AG10803 (cell line): Measurements from ENCODE around the gene NUB1.

Experiments used
- DNase-seq: peaks from one replicate; pipeline ENCODE4 v3.0.0; 2010; ENCODE audit warnings: low read depth
- H3K4me3 ChIP-seq: 2 replicates; pipeline ENCODE4 v1.5.1; 2011; ENCODE audit warnings: mild to moderate bottlenecking, low read length, control low read depth
- TF ChIP-seq, protein P1 (sequence below): conservative IDR thresholded peaks from 2 replicates; pipeline ENCODE4 v1.5.1; 2011; ENCODE audit warnings: mild to moderate bottlenecking, low read length, control low read depth, inconsistent platforms

NUB1 gene

DNA sequence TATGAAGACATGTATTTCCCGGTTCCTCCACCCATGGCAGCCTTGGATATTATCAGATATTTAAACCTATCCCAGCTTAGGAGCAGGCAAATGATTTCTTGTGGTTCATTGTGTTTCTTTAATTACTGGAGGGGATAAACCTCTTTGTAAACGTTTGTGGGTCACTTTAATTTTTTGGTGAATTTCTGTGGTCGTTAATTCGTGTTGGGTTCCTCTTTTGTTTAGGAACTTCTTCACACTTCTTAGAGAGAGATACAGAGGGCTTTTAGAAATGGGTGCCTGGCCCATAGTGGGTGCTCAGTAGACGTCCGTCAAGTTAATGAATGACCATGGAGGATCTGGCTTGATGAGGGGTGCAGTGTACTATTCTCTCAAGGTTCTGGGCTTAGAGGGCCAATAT is 27.2 kb upstream of the NUB1 start:
- no peak for DNase-seq
- TF ChIP-seq, protein P1, sequence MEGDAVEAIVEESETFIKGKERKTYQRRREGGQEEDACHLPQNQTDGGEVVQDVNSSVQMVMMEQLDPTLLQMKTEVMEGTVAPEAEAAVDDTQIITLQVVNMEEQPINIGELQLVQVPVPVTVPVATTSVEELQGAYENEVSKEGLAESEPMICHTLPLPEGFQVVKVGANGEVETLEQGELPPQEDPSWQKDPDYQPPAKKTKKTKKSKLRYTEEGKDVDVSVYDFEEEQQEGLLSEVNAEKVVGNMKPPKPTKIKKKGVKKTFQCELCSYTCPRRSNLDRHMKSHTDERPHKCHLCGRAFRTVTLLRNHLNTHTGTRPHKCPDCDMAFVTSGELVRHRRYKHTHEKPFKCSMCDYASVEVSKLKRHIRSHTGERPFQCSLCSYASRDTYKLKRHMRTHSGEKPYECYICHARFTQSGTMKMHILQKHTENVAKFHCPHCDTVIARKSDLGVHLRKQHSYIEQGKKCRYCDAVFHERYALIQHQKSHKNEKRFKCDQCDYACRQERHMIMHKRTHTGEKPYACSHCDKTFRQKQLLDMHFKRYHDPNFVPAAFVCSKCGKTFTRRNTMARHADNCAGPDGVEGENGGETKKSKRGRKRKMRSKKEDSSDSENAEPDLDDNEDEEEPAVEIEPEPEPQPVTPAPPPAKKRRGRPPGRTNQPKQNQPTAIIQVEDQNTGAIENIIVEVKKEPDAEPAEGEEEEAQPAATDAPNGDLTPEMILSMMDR, result no peak
- H3K4me3 ChIP-seq, result no peak overlapping the region

- H3K4me3 ChIP-seq, result no peak overlapping the region
- peak; percentile 53 for DNase-seq
- TF ChIP-seq, protein P1, result peak; percentile 86
These were observed 26.5 kb upstream of the NUB1 start for GRCh38 chr7:151315038-151315655.

DNA sequence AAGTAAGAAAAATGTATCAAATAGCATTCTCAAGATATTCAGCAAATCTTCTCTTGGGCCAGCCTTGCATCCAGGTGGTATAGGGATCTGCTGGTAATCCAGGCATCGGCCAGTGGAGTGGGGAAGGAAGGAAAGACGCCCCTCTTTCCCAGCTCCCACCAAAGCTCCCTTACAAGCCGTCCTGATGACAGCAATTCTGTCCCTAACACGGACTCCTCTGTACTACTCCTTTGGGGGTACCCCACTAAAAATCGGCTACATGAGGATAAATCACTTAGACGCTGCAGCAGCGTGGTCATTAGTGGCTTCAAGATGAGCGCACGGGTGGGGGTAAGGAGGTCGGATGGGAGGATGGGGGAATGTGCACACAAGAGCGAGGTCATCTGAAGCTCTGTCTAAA is 24.7 kb upstream of the NUB1 start:
- no peak overlapping the region for H3K4me3 ChIP-seq
- TF ChIP-seq, protein P1, result no peak
- no peak for DNase-seq

GRCh38 chr7:151317936-151318335 is 23.7 kb upstream of the NUB1 start:
- TF ChIP-seq, protein P1, result no peak
- DNase-seq, result no peak
- no peak overlapping the region for H3K4me3 ChIP-seq

DNA sequence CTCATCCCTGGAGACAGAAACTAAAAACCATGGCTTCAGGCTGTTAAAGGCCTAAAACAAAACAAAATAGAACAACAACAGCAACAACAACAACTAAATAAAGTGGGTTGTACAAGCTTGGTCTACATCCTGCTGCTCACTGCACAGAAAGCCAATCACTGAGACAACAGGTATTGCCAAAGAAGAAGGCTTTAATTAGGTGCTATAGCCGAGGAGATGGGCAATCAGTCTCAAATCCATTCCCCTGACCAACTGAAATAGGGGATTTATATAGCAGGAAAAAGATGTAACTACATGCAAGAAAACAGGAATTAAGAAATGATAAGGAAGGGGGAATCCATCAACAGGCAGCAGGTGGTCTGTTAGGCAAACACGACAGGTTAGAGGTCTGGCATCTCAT is 22.4 kb upstream of the NUB1 start:
- no peak overlapping the region for H3K4me3 ChIP-seq
- TF ChIP-seq, protein P1, result no peak
- no peak for DNase-seq

DNA sequence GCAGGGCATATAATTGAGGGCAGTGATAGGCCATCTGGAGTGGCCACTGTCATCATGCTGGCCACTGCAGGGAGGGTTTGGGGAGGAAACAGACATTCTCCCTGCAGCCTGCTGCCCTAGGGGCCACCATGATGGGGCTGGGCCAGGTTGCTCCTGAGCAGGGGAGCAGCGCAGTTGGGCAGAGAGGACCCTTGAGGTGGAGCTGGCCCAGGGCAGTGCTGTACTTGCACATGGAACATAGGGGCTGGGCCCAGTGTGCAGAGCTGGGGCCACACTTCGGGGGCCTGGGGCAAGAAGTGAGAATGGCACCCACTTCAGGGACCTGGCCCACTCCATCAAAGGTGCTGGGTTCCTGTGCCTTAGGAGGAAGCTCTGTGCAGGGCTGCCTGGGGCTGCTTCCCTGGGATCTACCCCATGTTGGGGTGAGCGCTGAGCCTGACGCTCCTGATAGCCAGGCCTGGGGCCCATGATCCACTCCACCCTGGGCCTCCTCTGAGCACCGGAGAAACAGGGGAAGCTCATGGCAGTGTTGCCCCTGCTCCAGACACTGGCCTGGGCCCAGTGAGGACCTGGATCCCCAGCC is 21.3 kb upstream of the NUB1 start:
- DNase-seq, result no peak
- TF ChIP-seq, protein P1, result no peak
- H3K4me3 ChIP-seq, result no peak overlapping the region

DNA sequence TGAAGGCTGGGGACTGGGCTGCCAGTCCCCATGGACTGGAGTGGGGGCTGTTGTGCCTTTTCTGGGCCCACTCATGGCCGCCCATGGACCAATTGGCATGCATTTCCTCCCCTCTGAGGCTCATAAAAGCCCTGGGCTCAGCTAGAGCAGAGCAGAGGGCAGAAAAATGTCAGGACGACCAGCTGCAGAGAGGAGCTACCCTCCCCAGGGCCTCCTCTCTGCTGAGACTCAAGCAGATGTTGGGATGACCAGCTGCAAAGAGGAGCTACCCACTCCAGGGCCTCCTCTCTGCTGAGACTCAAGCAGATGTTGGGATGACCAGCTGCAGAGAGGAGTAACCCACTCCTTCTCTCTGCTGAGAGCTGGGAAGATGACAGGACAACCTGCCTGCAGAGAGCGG is 20.3 kb upstream of the NUB1 start:
- TF ChIP-seq, protein P1, result no peak
- DNase-seq, result no peak
- no peak overlapping the region for H3K4me3 ChIP-seq
